HG02981 (cell line): ENCODE results near the gene BRD3.

Experiments
- ATAC-seq: cut with Tn5 transposase; IDR thresholded peaks from one replicate; pipeline ENCODE4 v1.9.1; 2021; ENCODE audit warnings: mild to moderate bottlenecking, moderate library complexity; ENCODE audit not compliant: unreplicated experiment

Gene BRD3

GRCh38 chr9:134040176-134040565, 27.7 kb downstream of the BRD3 start:
- ATAC-seq = no peak

GRCh38 chr9:134039386-134040175, 28.2 kb downstream of the BRD3 start:
- ATAC-seq = no peak

GRCh38 chr9:134037641-134038040, 30.2 kb downstream of the BRD3 start:
- no peak for ATAC-seq

GRCh38 chr9:134036130-134036529, 31.7 kb downstream of the BRD3 start:
- ATAC-seq = no peak

- no peak for ATAC-seq
Observed at GRCh38 chr9:134035041-134036039, 32.5 kb downstream of the BRD3 start.

GRCh38 chr9:134034215-134035040, 33.4 kb downstream of the BRD3 start:
- ATAC-seq = no peak

GRCh38 chr9:134033516-134034214, 34.2 kb downstream of the BRD3 start:
- ATAC-seq = no peak

- no peak for ATAC-seq
Observed at GRCh38 chr9:134032456-134033222, 35.2 kb downstream of the BRD3 start.

GRCh38 chr9:134031783-134032182, 36.0 kb downstream of the BRD3 start:
- no peak for ATAC-seq

- no peak for ATAC-seq
Observed at GRCh38 chr9:134030821-134031470, 36.9 kb downstream of the BRD3 start.

GRCh38 chr9:134029248-134030226, 38.3 kb downstream of the BRD3 start:
- ATAC-seq = no peak

GRCh38 chr9:134028575-134029247, 39.1 kb downstream of the BRD3 start:
- no peak for ATAC-seq

GRCh38 chr9:134028076-134028475, 39.8 kb downstream of the BRD3 start:
- ATAC-seq = no peak

- ATAC-seq = no peak
Observed at GRCh38 chr9:134027561-134027960, 40.3 kb downstream of the BRD3 start.

- ATAC-seq = no peak
Observed at GRCh38 chr9:134026981-134027380, 40.8 kb downstream of the BRD3 start.

- no peak for ATAC-seq
Observed at GRCh38 chr9:134026581-134026980, 41.2 kb downstream of the BRD3 start.
